ENCODE results near the gene PRKAR1B.

The PRKAR1B gene

DNA sequence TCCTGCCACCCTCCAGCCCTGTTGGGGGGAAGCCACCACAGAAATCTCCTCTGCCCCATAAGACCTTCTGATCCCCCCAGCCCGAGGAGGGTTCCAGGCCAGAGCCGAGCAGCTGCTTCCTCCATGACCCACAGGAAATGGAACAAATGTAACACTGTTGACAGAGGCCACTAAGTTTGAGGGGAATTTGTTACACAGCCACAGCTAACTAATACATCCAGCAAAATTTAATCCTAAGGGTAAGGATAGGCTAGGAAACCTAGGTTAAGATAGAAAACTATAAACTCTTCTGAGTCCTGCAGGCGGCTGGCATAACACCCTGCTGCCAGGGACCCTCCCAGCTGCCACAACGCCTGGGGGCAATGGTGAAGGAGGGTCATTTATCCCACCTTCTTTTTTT, 140.6 kb downstream of the PRKAR1B start:
- DNase-seq (ENCODE audit: low read depth): no peak

DNA sequence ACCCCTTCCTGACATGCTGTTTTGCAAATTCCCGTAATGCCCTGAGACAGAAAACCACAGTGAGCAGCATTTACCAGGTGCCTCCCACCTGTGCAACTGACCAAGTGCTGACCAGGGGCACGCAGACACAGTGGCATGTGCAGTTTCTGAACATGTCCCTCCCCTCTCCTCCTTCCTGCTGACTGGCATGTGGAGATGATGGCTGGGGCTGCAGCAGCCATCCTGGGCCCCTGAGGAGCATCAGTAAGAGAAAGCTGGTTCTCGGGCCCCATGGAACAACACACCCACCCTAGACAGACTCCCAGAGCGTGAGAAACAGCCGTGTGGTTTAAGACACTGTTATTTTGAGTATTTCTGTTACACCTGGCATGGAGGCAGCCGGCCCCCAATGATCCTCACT, 141.2 kb downstream of the PRKAR1B start:
- no peak for DNase-seq (ENCODE audit: low read depth)

DNA sequence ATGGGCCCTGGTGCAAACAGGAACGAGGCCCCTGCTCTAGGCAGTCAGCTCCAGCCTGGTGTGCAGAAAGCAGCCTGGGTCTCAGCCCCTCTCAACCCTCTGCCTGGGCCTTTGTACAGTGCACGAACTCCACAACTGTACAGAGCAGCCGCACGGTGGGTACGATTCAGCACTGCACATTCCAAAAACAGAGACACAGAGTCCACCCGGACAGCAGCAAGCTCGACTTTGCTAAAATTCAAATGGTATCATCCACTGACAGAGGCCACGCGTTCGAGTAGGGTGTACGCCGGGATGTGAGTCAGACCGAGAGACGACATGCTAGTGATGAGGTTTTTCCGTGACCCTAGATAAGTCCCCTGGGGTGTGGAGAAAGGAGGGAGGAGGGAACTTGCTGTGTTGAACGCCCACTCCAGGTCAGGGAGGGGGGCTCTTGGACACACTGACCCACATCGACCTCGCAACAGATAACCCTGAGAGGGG, 141.8 kb downstream of the PRKAR1B start:
- no peak for DNase-seq (ENCODE audit: low read depth)

DNA sequence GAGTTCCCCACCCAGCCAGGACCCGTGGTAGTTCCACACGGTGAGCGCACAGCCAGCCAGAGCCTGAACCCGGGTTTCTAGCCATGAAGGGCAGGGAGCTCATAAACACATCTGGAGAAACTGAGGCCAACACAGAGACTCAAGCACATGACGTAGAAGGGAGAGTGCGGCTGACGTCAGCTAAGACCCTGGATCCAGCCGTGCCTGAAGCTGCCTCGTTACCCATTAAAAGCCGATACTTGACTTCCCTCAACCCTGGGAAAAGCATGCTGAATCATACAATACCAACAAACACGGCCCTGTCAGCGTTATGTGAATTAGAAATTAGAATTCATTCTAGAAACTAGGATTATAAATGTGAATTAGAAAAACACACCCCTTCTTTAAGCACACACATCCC, 142.3 kb downstream of the PRKAR1B start:
- no peak for DNase-seq (ENCODE audit: low read depth)

DNA sequence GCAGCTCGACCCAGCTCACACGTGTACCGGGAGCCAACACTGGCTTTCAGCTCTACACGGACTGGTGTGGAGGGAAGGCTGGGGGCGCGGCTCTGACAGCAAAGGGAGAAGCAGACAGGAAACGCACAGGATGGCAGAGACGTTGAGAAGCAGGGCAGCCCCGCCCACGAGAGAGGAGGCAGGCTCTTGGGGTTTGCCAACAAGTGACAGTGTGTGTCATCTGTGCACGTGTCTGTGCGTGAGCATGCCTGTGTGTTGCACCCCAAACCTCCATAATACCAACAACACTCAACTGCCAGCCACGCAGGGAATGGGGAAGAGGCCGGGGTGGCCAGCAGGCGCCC, 143.0 kb downstream of the PRKAR1B start:
- DNase-seq (ENCODE audit: low read depth): no peak

DNA sequence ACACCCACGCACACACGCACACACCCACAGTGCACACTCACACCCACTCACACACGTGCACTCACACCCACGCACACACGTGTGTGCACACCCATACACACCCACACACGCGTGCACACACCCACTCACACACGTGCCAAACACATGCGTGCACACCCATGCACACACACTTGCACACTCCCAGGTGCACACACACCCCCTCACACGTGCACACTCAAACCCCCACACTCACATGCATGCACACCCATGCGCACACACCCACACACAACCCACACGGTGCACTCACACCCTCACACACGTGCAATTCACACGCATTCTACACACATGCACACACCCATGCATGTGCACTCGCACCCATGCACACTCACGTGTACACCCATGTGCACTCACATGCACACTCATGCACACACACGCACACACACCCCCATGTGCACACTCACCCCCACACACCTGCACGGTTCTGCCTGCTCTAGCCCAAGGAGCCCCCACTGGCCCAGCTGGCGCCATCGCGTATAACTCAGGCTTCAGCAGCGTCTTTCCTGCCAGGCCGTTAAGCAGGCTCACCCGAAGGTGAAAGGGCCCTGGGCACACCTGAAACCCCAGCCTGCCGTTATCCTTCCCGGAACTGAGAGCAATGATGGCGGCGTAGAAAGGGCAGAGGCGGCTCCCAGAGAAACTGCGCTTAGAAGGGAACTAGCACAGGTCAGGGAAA, 143.5 kb downstream of the PRKAR1B start:
- no peak for DNase-seq (ENCODE audit: low read depth)

DNA sequence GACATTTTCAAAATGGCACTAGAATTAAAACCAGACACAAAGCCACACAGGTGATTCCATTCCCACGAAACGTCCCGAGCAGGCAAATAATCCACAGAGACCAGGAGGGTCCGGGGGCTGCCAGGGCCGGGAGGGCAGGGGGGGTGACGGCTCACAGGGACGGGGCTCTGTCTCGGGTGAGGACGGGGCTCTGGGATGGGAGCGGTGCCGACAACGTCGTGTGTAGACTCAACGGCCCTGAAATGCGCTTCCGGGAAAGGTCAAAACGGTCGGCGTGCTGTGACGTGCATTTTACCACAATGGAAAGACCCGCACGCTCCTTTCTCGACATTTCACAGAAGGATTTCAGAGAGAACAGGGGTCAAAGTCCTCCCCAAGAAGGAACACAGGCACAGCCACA, 144.2 kb downstream of the PRKAR1B start:
- no peak for DNase-seq (ENCODE audit: low read depth)

DNA sequence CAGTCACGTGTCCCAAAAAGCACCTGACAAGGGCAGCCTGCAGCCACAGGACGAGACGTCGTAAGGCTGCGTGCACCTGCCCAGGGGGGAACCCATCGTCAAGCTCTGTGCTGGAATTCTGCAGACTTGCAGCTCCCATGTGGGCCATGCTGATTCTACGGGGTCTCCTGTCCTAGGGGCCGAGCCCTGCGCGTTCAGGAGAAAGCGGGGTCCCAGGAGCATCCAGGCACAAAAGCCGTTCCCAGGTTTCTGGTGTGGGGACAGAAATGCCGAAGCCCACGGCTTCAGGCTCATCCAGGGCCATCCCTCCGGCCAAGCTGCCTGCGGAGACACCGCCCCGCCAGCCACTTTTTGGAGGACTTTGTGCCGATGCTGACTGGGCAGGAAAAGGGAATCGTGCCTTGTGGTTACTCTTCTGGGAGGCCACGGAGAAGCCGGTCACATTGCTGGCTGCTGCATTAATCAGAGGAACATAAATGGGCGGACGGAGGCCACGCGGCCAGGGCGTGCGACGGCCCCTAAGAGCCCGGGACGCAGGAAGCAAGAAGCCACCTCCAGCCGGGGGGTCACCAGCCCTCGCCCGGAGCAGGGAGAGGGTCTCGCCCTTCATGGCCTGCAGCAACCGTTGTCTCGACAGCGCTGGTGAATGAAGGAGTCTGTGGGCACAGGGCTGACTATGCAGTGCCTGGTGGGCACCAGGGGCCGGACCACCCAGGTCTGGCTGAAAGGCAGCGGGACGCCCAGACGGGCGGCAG, 144.8 kb downstream of the PRKAR1B start:
- DNase-seq (ENCODE audit: low read depth): no peak

DNA sequence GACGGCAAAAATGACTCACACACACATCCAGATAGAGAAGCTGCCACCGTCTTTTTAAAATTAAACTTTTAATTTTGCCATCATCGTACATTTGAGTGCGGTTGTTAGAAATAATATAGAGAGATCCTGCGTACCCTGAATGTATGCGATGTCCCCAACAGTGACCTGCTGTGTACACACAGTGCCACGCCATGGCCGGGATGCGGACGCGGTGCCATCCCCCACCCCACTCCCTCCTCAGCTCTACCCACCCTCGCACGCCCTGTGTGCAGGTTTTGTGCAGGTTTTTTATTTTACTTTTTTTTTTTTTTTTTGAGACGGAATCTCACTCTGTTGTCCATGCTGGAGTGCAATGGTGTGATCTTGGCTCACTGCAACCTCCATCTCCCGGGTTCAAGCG, 148.7 kb downstream of the PRKAR1B start:
- no peak for DNase-seq (ENCODE audit: low read depth)

DNA sequence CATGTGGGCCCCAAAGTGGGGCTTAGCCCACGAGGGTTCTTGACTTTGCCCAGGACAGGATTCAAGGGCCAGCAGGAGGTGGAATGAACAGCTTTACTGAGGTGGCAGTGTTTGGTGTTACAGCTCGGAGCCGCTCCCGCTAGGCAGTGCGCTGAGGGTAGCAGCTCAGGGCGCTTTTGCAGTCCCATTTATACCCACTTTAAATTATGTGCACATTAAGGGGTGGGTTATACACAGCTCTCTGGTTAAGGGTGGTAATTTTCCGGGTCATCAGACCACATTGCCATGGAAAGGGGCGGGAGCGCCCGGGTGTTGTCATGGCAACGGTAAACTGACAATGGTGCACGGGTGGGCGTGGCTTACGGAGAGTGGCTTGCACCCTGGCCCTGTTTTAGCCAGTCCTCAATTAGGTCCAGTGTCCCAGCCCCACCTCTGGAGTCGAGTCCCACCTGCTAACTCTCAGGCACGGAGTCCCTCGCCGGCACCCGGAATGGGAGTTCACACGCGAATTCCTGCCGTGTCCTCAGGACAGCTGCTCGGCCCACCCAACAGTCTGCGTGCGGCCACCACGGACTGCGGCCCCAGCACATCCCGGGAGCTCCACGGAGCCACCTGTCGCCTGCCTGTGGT, 149.2 kb downstream of the PRKAR1B start:
- DNase-seq (ENCODE audit: low read depth): no peak

DNA sequence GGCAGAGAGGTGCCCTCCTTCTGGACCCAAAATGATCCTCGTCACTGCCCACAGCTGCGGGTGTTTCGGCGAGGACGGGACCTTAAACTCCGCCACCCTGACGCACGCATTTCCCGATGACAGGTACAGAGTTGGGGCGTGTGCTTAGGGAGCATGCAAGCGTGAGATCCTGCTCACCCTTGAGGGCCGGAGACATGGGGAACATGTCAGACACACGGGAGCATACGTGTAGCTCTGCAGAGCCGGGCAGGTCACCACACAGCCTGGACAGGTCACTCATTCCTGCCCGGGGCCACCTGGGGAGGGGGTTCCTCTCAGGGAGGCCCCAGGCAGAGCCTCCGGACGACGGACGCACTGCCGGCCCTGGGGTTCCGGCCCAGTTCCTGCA, 149.8 kb downstream of the PRKAR1B start:
- DNase-seq (ENCODE audit: low read depth): no peak

DNA sequence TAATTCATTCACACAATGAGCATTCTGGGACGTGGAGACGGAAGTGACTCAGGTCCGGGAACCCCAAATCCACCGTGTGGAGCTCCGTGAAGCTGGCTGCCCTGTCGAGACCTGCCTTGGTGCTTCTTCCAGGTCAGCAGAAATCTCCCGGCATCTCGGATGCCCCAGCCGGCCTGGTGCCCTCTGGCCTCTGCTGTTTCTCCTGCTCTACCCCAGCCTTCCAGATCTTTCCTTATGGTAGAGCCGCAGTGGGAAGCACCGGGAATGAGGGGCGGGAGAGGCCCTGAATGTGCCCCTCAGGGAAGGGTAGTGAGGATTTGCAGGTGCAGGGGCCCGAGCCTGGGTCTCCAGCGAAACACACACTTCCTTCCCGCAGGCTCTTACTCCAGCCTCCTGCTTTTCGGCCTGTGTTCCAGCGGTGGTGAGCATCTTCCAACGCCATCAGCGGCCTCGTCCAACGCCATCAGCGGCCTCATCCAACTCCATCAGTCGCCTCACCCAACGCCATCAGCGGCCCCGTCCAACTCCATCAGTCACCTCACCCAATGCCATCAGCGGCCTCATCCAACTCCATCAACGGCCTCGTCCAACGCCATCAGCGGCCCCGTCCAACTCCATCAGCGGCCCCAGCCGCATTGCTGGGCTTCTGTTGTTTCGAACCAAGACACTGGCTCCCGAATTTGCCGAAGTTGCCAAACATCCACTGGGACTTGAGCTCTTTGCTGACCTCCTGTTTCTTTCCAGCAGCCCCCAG, 150.4 kb downstream of the PRKAR1B start:
- no peak for DNase-seq (ENCODE audit: low read depth)

DNA sequence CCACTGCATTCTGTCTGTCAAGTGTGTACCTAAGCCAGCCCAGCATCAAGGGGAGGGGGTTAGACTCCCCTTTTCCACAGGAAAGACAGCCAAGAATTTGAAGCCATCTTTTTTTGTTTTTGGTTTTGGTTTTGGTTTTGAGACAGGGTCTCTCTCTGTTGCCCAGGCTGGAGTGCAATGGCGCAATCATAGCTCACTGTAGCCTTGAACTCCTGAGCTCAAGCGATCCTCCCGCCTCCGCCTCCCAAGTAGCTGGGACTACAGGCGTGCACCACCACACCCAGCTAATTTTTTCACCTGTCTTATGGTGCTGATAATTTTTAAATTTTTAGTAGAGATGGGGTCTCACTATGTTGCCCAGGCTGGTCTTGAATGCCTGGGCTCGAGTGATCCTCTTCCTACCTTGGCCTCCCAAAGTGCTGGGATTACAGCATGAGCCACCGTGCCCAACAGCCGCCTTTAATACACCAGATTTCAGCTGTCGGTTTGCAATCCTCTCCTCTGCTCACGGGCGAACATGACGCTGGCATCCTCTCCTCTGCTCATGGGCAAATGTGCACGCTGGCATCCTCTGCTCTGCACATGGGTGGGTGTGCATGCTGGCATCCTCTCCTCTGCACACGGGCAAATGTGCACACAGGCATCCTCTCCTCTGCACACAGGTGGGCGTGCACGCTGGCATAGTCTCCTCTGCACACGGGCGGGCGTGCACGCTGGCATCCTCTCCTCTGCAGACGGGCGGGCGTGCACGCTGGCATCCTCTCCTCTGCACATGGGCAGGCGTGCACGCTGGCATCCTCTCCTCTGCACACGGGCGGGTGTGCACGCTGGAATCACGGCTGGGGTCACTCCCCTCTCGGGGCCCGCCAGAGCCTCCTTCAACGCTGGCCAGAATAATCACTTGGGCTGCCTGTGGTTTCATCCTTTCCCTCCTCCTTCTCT, 151.4 kb downstream of the PRKAR1B start:
- no peak for DNase-seq (ENCODE audit: low read depth)

DNA sequence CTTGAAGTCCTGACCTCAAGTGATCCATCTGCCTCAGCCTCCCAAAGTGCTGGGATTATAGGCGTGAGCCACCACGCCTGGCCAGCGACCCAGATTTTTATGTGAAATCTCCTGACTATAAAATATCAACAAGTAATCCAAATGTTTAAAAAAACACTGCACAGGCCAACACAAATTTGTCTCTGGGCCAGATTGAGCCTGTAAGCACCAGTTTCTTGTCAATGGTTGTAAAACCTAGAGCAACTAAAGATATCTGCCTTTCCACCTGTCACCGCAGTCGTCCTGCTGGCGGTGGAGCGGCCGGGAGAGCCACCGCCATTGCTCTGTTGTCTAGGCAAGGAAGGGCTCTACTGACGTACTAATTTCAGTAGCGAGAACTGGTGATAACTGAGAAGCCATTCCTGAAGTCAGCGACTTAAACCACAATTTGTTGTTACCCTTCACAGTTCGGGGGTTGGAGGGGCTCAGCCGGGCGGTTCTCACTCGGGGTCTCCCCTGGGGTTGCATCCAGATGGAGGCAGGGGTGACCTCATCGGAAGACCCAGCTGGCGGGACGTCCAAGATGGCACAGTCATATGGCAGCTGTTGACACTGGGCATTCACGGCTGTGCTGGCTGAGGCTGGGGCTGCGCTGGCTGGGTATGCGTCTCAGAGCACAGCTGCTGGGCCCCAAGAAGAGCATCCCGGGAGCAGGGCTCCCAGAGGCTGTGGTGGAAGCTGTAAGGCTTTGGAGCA, 152.3 kb downstream of the PRKAR1B start:
- DNase-seq (ENCODE audit: low read depth): no peak

DNA sequence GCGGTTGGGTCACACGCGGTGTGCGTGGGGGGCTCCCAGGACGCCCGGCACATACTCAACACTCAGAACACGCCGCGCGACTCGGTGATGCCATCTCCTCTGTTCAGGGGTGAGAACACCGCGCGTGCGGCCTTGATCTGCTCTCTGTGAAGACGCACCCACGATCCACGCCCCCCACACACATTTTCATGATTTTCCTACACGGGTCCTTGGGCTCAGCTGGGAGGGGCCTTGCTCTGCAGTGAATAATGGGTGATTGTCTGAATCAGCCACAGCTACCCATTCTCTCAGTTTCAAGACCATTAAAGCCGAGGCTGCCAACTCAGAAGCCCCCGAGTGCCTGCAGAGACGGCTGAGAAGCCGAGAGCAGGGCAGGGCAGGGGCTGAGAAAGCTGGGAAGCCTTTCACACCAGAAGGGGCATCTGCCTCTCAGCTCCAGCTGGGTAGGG, 153.1 kb downstream of the PRKAR1B start:
- no peak for DNase-seq (ENCODE audit: low read depth)

DNA sequence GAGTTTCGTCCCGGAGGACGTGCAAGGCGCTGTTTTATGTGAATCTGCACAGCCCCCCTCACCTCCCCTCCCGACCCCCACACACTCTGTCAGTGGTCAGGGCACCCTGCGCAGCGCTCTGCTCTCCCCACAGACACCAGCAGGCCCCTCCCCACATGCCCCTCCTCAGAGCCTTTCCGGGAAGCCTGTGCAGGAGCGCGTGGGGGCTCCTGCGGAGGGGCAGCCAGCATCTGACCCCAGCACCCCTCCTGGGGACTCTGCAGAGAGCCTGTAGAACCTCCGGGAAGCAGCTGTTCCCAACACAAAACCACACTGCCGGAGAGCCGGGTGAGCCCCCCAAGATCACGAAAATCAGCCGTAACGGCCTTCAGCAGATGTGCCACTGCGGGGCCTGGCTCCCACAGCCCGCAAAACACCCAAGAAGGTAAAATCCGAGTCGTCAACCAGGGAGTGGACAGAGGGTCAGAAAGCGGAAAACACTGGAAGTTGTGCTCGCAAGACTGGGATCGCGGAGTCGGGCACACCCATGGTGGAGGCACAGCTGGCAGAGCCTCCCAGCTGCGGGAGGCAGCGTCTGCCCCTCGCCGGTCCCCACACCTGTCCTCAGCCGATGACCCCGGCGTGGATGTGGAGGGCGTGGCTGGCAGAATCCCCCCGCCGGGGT, 153.7 kb downstream of the PRKAR1B start:
- DNase-seq (ENCODE audit: low read depth): no peak

DNA sequence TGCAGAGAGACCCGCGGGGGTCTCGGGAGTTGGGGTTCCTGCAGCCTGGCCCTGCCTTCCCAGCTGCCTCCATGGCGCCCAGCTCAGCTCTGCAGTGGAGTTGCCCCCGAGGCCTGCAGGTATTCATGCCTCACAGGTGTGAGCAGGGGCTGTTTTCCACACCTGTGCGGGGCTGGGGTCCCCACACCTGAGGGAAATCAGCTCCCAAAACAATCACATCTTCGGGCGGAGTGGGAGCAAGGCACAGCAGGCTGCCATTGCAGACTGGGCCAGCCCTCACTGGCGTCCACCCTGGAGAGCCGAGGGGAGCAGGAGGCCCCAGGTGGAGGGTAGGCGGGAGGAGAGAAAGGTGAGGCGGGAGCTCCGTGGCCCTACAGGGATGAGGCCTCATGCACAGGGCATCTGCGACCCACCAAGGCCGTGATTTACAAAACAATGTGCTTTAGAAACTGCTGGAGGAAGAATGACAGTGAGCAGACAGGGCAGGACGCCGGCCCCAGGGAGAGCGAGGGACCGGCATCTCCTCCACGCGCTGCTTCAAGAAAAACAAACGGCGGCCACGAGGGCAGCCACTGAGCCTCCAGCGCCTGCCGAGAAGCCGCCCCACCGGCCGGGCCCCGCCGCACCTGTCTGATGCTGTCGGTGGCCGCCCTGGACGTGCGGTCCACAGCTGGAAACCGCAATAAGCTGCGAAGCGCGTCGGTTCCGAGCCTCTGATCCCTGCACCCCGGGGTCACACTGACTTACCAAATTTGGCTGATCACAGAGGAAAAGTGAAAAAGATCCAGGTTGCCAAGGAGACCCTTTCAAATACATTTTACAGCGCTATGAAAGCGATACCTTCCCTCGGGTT, 154.4 kb downstream of the PRKAR1B start:
- no peak for DNase-seq (ENCODE audit: low read depth)

DNA sequence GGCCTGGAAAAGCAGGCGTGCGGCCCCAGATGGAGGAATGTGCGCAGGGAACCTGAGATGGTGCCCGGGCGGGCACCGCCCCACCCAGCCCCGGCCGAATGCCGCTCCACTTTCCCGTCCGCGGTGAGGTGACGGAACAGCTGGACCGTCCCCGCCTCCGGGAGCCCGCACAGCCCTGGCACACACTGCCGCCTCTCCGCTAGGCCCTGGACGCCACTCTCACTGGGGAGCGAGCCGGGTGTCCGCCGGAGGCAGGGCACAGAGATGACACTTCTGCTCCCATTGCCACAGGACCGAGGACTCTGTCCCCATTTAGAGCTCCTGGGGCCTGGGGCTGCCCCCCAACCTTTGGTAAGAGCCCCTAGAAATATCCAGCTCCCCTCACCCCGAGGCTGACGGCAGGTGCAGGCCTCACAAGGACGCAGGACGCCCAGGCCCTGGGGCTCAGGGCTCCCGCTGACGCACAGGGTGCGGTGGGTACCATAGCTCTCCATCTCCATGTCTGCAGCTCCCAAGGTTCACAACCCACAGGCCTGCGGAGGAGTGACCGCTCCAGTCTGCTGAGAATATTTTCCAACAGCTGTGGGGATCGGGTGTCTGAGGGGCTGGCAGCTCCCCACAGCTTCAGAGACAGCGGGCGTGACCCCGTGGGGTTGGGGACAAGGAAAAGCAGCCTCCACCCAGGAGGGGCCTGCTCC, 155.2 kb downstream of the PRKAR1B start:
- DNase-seq (ENCODE audit: low read depth): no peak
